ENCODE results near the gene PCED1B.

GRCh38 chr12:47158792-47159191 is 79.4 kb downstream of the PCED1B start:
- no peak for TF ChIP-seq CTCF (IDR thresholded peaks at IDR 0.05 in 2 of 3, conservative IDR thresholded peaks at IDR 0.05 in 1 of 3; ENCODE audit: borderline replicate concordance in 1 of 3, insufficient read depth in 1 of 3, low read depth in 2 of 3, low read length in 2 of 3)
- TF ChIP-seq EZH2phosphoT487 (IDR thresholded peaks at IDR 0.05; ENCODE audit: borderline replicate concordance) = no peak
- TF ChIP-seq POLR2A (IDR thresholded peaks at IDR 0.05; ENCODE audit: borderline replicate concordance, extremely low read depth, insufficient read depth, insufficient read length) = no peak
- TF ChIP-seq EGR1 (IDR thresholded peaks at IDR 0.05; ENCODE audit: low read depth) = no peak
- no peak for TF ChIP-seq ZNF274 (IDR thresholded peaks at IDR 0.05; ENCODE audit: low read depth, low read length)
- no peak for TF ChIP-seq YY1 (IDR thresholded peaks at IDR 0.05; ENCODE audit: extremely low read depth, insufficient replicate concordance, low read depth, low read length)
- TF ChIP-seq TCF7L2 (IDR thresholded peaks at IDR 0.05; ENCODE audit: borderline replicate concordance, extremely low read depth, insufficient read depth, insufficient read length) = no peak
- TF ChIP-seq ZBTB33 (IDR thresholded peaks at IDR 0.05; ENCODE audit: extremely low read depth, insufficient replicate concordance, low read length) = no peak
- TF ChIP-seq ZFX (IDR thresholded peaks at IDR 0.05) = no peak
- no peak for TF ChIP-seq EZH2 (IDR thresholded peaks at IDR 0.05)
- TF ChIP-seq ATF3 (IDR thresholded peaks at IDR 0.05) = no peak

Data from HCT116 (cell line).